Activated naive CD4-positive, alpha-beta T cell treated with anti-CD3 and anti-CD28 coated beads, Interleukin-2, amount 10 ng/mL, durations not matched to agents 7 days and 5 days (primary cell): ENCODE measurements around the gene PCLO.

Source experiments
- CTCF ChIA-PET: fragments of 350-600 bp; sonication (Branson Sonifier 250); formaldehyde crosslinking; loops from one replicate; lab custom pipeline; 2021; ENCODE audit warnings: antibody characterized with exemption; lab: Charles Lee
- DNase-seq: peaks from one replicate; pipeline ENCODE4 v3.0.0-alpha.2; 2020
- H3K27ac Mint-ChIP-seq: one replicate; pipeline ENCODE4 v1.8.0; 2021; ENCODE audit warnings: mild to moderate bottlenecking, moderate library complexity, mixed read lengths
- H3K27me3 Mint-ChIP-seq: one replicate; pipeline ENCODE4 v1.8.0; 2021; ENCODE audit warnings: mild to moderate bottlenecking, mixed read lengths
- H3K36me3 Mint-ChIP-seq: one replicate; pipeline ENCODE4 v1.8.0; 2021; ENCODE audit warnings: mixed read lengths
- H3K4me1 Mint-ChIP-seq: one replicate; pipeline ENCODE4 v1.8.0; 2021; ENCODE audit warnings: mixed read lengths
- H3K4me3 Mint-ChIP-seq: one replicate; pipeline ENCODE4 v1.8.0; 2021; ENCODE audit warnings: mild to moderate bottlenecking, moderate library complexity, mixed read lengths
- H3K9me3 Mint-ChIP-seq: one replicate; pipeline ENCODE4 v1.8.0; 2021; ENCODE audit warnings: mixed read lengths

PCLO gene

DNA sequence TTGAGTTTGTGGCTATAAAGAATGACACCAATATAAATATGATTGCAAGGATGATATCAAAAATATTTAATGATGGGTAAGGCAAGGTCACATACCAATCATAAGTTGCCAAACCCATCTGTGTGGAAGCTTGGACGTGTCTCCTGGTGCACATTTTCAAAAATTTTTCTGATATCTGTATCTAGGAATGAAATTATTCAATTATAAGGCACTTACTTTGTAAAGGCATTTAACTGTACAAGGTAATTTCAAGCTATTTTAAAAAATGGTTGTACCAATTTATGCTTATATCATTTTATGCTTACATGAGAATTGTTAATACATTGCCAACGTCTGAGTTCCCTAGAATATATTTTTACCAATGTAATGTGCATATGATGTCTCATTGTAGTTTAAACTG lies 412.7 kb downstream of the PCLO start:
- no peaks in the 10 kb centered on the region for H3K36me3 Mint-ChIP-seq
- H3K27me3 Mint-ChIP-seq: no peaks in the 10 kb centered on the region
- H3K4me3 Mint-ChIP-seq: no peak overlapping the region
- CTCF ChIA-PET: no interaction called here
- DNase-seq: no peak
- no peaks in the 10 kb centered on the region for H3K4me1 Mint-ChIP-seq
- no peaks in the 10 kb centered on the region for H3K9me3 Mint-ChIP-seq
- no peak overlapping the region for H3K27ac Mint-ChIP-seq

DNA sequence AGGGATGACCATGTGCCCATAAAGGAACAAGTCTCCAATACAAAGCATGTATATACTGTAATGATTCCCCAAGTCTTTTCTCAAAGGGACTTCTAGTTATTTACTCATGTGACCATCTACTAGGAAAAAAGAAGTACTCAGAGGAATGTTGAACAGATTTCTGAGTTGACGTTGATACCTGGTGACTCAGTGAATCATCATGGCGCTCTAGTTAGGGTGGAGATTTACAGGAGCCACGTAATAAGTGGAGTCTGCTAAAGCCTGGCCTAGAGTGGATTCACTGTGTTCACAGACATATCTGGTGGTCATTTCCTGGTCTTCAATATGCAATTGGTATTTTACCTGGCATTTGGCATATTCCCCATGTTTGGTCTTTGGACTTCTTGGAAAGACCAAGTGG lies 416.9 kb downstream of the PCLO start:
- no peaks in the 10 kb centered on the region for H3K9me3 Mint-ChIP-seq
- no peaks in the 10 kb centered on the region for H3K4me1 Mint-ChIP-seq
- H3K4me3 Mint-ChIP-seq: no peak overlapping the region
- no peak for DNase-seq
- no peak overlapping the region for H3K27ac Mint-ChIP-seq
- CTCF ChIA-PET: no interaction called here
- H3K36me3 Mint-ChIP-seq: no peaks in the 10 kb centered on the region
- H3K27me3 Mint-ChIP-seq: no peaks in the 10 kb centered on the region

DNA sequence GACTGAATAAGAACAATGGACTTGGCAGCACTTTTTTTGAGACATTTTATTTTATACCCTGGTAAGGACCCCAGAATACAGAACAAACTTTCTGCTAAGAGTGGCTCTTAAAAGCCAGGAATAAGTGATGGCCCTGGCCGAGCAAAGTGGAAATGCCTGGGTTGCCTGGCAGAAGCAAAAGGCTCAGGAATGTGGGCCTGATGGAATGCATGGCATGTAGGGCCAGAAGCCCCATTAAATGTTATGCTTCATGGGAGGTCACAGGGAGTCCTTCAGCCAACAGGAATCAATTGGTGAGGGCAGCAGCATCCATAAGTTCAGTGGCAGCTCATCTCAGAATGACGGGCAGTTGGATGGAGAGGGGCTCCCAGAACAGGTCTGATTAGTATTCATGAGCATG lies 417.6 kb downstream of the PCLO start:
- no peaks in the 10 kb centered on the region for H3K9me3 Mint-ChIP-seq

DNA sequence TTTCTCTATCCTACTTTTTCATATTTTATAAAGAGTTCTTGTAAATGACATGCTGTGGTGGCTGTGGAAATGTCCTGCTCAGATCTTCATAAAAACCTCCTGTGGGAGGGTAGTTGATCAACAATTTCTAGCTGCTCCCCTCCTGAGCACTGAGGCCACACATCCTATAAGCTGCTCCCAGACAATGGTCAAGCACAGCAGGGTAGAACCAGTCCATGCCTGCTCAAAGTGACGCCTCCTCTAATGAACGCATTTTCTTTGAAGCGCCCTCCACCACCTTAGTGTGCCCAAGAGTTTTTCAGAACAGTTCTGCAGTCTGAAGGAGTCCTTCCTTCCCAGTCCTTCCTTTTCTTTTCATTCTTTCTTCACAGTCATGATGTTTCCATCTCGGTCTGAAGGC lies 420.5 kb downstream of the PCLO start:
- no peaks in the 10 kb centered on the region for H3K27me3 Mint-ChIP-seq
- CTCF ChIA-PET: no interaction called here
- H3K4me3 Mint-ChIP-seq: no peak overlapping the region
- H3K9me3 Mint-ChIP-seq: no peaks in the 10 kb centered on the region
- H3K4me1 Mint-ChIP-seq: no peaks in the 10 kb centered on the region
- DNase-seq: no peak
- no peak overlapping the region for H3K27ac Mint-ChIP-seq
- no peaks in the 10 kb centered on the region for H3K36me3 Mint-ChIP-seq

More for the DNA sequence above, 417.6 kb downstream of the PCLO start:
- DNase-seq: no peak
- Mint-ChIP-seq H3K4me1 (no peaks in the 10 kb centered on the region), H3K27me3 (no peaks in the 10 kb centered on the region), H3K27ac (no peak overlapping the region), H3K36me3 (no peaks in the 10 kb centered on the region), H3K4me3 (no peak overlapping the region)
- CTCF ChIA-PET: no interaction called here

DNA sequence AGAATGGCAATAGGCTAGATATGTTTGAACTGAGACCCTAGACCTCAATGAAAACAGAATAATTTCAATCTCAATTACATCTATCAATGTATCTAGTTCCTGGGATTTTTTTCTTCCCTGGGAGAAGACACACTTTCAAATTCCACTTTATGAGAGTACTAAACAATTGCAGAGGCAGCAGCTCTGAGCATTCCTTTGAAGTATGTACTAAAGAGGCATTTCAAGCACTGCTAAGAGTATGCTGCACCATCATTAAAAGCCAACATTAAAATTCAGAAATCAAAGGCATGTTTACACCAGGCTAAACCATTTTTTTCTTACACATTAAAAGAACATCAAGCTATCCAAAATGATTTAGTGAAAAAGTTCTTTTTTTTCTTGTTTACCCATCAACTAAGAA lies 421.2 kb downstream of the PCLO start:
- no peak for DNase-seq
- Mint-ChIP-seq H3K27ac (no peak overlapping the region), H3K36me3 (no peaks in the 10 kb centered on the region), H3K27me3 (no peaks in the 10 kb centered on the region), H3K4me3 (no peak overlapping the region), H3K4me1 (no peaks in the 10 kb centered on the region), H3K9me3 (no peaks in the 10 kb centered on the region)
- CTCF ChIA-PET: interaction anchor here (1.2 to 1.3 kb wide), 2 partner anchors 13 to 92 kb away, joined by 3 read pairs; no protein-coding TSS in a partner anchor

DNA sequence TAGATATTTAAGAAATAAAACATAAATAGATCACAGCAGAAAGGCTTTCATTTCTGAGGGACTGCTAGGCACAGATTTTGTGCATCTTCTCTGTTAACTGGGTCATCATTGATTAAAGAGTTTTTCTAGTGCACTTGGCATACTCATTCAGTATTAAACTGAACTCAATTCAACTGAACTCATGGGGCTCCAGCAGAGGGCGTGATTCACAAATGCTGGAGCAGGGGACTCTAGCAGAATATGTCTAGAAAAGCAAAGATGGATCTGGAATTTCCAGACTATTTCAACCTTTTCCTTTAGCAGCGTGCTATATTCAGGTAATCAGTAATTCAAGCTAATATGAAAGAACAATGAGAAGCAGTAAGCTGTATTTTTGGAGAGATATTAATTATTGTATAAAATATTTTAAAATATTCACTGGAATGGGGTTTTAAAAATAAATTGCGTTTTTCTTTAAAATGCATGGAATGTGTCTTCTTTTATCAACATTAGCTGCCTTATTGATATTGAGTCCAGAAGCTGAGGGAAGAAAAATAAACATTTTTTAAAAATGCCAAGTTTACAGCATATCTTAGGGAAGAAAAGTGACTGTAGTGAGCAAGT lies 422.3 kb downstream of the PCLO start:
- DNase-seq: peak; percentile 28
- Mint-ChIP-seq H3K27me3 (no peaks in the 10 kb centered on the region), H3K9me3 (no peaks in the 10 kb centered on the region), H3K27ac (no peak overlapping the region), H3K4me1 (no peaks in the 10 kb centered on the region), H3K4me3 (no peak overlapping the region), H3K36me3 (no peaks in the 10 kb centered on the region)
- CTCF ChIA-PET: interaction anchor here (1.2 to 1.3 kb wide), 2 partner anchors 12 to 94 kb away, joined by 3 read pairs; no protein-coding TSS in a partner anchor

DNA sequence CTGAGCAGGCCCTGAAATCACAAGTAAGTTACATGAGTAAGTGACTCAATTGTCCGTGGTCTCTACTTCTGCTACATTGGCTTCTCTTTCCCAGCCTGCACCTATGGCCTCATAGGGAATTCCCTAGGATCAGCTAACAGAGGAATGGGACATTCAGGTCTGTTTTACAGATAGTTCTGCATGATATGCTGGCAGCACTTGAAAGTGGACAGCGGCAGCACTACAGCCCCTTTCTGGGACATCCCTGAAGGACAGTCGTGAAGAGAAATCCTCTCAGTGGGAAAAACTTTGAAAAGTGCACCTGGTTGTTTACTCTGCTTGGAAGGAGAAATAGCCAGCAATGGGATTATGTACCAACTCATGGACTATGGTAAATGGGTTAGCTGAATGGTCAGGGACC lies 426.1 kb downstream of the PCLO start:
- Mint-ChIP-seq H3K4me3 (no peak overlapping the region), H3K36me3 (no peaks in the 10 kb centered on the region), H3K27ac (no peak overlapping the region), H3K4me1 (no peaks in the 10 kb centered on the region), H3K27me3 (no peaks in the 10 kb centered on the region), H3K9me3 (no peaks in the 10 kb centered on the region)
- DNase-seq: no peak
- CTCF ChIA-PET: no interaction called here

DNA sequence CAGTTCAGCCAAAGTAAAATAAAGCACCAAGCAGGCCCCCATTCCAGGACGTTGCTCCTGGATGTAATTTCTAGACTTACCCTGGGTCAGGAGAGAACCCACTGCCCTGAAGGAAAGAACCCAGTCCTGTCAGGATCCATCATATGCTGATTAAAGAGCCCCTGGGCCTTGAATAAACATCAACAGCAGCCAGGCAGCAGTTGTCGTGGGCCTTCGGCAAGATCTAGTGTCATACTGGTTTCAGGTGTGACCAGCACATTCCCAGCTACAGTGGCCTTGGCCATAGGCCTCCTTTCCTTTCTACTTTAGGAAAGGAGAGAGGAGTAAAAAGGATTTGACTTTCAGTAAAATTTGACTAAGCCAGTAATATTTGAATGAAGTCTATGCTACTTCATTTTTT lies 430.0 kb downstream of the PCLO start:
- Mint-ChIP-seq H3K27ac (no peak overlapping the region), H3K4me1 (no peaks in the 10 kb centered on the region), H3K36me3 (no peaks in the 10 kb centered on the region), H3K27me3 (no peaks in the 10 kb centered on the region), H3K9me3 (no peaks in the 10 kb centered on the region), H3K4me3 (no peak overlapping the region)
- no peak for DNase-seq
- CTCF ChIA-PET: no interaction called here

DNA sequence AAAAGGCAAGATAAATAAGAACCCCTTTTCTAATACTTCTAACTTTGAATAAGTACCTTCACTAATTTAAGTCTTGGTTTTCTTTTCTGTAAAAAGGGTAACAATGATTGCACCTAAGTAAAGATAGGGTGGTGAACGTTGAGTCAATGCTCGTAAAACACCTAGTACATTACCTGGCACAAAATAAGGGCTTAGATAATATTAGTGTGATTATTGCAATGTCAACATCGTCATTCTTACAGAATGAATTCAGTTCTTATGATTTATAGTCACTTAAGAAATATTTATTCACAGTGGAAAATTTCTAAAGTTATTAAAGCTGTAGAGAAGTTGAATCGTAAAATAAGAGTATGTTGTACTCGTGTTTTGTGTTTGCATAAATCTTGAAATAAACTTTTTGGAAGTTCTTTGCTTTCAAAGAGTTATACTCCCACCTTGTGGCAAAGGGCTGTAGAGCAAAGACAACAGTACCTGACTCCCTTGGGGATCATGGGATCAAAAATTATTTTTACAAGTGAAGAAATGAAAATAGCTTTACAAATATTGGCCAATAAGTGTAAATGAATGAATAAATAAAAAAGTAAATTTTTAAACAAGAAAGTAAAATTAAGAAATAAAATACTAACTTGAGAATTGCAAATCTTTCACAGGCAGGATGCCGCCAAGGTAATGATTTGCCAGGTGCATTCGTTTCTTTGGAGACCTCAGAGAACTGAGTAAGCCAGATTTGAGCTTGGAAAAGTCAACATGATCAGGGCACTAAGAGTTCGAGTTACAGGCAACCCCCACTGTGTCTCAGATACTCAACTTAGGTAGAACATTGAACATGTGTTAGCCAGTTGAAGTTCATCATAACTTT lies 433.3 kb downstream of the PCLO start:
- Mint-ChIP-seq H3K27ac (no peak overlapping the region), H3K36me3 (no peaks in the 10 kb centered on the region), H3K4me3 (no peak overlapping the region), H3K9me3 (no peaks in the 10 kb centered on the region), H3K4me1 (no peaks in the 10 kb centered on the region), H3K27me3 (no peaks in the 10 kb centered on the region)
- DNase-seq: no peak
- CTCF ChIA-PET: interaction anchor here (0.6 to 1.1 kb wide), 3 partner anchors 12 to 105 kb away, joined by 3 to 4 read pairs (median 3); no protein-coding TSS in a partner anchor

DNA sequence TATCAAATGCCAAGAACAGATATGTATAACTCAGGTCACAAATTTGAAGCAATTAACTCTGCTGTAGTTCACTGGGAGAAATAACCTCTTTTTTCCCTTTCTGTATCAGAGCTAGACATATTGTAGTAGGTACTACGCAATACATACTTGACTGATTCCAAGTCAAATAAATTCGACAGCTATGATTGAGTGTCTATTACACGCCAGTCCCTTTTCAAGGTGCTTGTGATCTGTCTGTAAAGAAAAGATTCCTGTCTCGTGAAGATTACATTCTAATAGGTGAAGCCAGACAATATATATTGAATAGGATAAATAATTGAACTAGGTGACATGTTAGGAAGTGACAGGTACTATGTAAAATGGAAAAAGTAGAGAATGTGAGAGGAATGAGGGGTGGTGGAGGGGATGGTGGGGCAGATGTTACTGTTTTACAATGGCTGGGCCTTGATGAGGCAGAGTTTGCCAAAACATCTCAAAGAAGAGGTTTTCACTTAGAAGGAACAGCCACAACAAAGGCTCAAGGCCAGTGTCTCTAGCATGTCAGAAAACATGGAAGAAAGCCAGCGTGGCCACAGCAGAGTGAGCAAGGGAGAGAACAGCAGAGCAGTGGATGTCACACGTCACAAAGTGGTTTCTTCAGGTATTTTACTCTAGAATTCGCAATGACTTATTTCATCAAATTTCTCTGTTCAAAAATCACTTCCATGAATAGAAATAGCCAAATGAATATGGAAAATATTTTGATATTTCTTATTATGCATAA lies 436.5 kb downstream of the PCLO start:
- Mint-ChIP-seq H3K4me3 (no peak overlapping the region), H3K9me3 (no peaks in the 10 kb centered on the region), H3K27ac (no peak overlapping the region), H3K36me3 (no peaks in the 10 kb centered on the region), H3K4me1 (no peaks in the 10 kb centered on the region), H3K27me3 (no peaks in the 10 kb centered on the region)
- DNase-seq: no peak
- CTCF ChIA-PET: no interaction called here

DNA sequence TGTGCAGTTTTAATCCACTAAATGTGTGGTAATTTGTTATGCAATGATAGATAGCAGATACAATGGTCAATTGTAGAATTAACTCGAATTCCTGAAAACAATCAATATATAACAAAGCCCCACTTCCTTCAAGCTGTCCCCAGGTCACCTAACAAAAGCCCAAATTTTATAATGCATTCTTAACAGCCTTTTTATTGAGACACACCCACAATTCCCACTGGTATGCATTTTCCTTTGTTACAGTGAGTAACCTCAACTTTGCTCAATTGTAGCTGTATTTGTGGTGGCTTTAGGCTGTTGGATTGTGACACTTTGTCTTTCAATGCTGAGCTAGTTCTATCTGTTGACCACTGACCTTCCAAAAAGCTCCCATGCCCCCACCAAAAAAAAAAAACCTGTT lies 439.3 kb downstream of the PCLO start:
- H3K27me3 Mint-ChIP-seq: no peaks in the 10 kb centered on the region
- CTCF ChIA-PET: no interaction called here
- no peak for DNase-seq
- H3K27ac Mint-ChIP-seq: no peak overlapping the region
- H3K4me1 Mint-ChIP-seq: no peaks in the 10 kb centered on the region
- no peaks in the 10 kb centered on the region for H3K36me3 Mint-ChIP-seq
- H3K4me3 Mint-ChIP-seq: no peak overlapping the region
- H3K9me3 Mint-ChIP-seq: no peaks in the 10 kb centered on the region

DNA sequence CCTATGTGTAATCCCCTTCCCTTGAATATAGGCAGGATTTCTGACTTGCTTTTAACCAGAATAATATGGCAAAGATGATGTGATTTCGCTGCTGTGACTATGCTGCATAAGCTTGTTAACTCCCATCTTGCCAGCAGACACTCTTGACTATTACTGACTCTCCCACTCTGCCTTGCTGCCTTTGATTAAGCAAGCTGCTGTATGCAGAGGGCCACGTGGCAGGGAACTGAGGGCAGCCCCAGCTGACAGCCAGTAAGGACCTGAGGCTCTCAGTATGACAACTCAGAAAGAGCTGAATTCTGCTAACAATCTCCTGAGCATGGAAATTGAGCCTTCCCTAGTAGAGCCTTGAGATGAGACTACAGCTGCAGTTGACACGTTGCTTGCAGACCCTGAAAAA lies 439.7 kb downstream of the PCLO start:
- no peak overlapping the region for H3K4me3 Mint-ChIP-seq
- H3K27ac Mint-ChIP-seq: no peak overlapping the region
- H3K4me1 Mint-ChIP-seq: no peaks in the 10 kb centered on the region
- no peaks in the 10 kb centered on the region for H3K36me3 Mint-ChIP-seq
- no peaks in the 10 kb centered on the region for H3K9me3 Mint-ChIP-seq
- H3K27me3 Mint-ChIP-seq: no peaks in the 10 kb centered on the region
- DNase-seq: no peak
- CTCF ChIA-PET: no interaction called here

DNA sequence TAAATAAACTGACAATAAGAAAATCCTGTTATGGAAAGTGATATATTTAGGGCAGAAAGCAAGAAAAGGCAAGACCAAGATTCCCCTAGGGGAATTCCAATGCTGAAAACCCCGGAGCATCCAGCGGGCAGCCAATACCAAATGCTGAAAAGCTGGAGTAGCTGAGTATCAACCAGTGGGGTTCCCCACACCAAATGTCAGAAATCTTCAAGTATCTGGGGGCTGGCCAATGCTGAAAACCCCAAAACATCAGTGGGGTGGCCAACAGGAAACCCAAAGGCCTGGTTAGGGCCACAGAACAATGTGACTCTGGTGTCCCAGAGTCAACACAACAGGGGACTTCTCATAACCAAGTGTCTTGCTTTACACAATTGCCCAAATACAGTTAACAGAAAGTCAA lies 447.3 kb downstream of the PCLO start:
- no peak overlapping the region for H3K4me3 Mint-ChIP-seq
- no peaks in the 10 kb centered on the region for H3K9me3 Mint-ChIP-seq
- no peaks in the 10 kb centered on the region for H3K4me1 Mint-ChIP-seq
- CTCF ChIA-PET: no interaction called here
- no peak for DNase-seq
- H3K27ac Mint-ChIP-seq: no peak overlapping the region
- H3K36me3 Mint-ChIP-seq: no peaks in the 10 kb centered on the region
- H3K27me3 Mint-ChIP-seq: no peaks in the 10 kb centered on the region

DNA sequence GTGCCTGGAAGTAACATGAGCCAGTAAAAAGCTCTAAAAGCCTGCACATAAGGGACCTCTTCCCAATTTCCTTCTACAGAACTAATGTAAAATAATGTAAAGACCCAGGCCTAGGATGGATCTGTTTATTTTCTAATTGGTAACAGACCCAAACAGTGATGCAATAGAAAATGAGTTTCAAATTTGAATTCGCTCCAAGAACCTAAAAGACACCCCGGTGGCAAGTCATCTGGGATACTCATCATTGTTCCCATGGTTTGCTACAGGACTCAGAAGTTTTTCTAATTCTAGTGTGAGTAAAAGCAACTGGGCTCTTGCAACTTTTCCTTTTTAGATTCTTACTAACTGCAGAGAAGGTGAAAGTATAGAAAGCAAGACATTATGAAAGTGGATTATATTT lies 447.8 kb downstream of the PCLO start:
- no peaks in the 10 kb centered on the region for H3K36me3 Mint-ChIP-seq
- H3K9me3 Mint-ChIP-seq: no peaks in the 10 kb centered on the region
- CTCF ChIA-PET: no interaction called here
- DNase-seq: no peak
- no peaks in the 10 kb centered on the region for H3K27me3 Mint-ChIP-seq
- H3K4me3 Mint-ChIP-seq: no peak overlapping the region
- H3K4me1 Mint-ChIP-seq: no peaks in the 10 kb centered on the region
- no peak overlapping the region for H3K27ac Mint-ChIP-seq
